ENCODE data around the gene CFAP46. TPM values are rescaled to one million over a fixed set of nuclear protein-coding genes. Genes with fewer than 3 reads are reported as not detected.

Gene CFAP46
- total RNA-seq, 1 donor from 2014 or later = 15.4 TPM

DNA sequence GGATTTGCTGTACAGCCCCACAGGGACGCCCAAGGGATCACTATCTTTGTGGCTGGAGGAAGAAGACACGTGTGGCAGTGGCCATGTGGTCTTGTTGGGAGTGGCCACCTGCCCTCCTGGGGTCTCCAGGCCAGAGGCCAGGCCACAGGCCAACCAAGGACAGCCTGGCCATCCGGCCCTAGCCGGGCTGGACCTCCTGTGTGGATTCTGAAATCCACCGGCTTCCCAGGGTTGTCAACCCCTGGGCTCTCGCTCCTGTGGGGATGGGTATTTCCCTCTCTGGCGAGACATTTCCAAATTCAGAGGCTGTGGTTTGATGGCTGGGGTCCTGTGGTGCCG is 31.5 kb upstream of the CFAP46 start:
- H3K36me3 Mint-ChIP-seq (ENCODE audit: insufficient read depth) = no peaks in the 10 kb centered on the region
- no peaks in the 10 kb centered on the region for H3K9me3 Mint-ChIP-seq (ENCODE audit: low read depth)
- TF ChIP-seq CTCF (IDR thresholded peaks at IDR 0.05; ENCODE audit: unreplicated experiment) = no peak
- H3K27ac Mint-ChIP-seq = no peak overlapping the region
- no peak overlapping the region for H3K4me3 Mint-ChIP-seq (ENCODE audit: low read depth)
- DNase-seq (ENCODE audit: low spot score, unreplicated experiment) = no peak
- H3K27me3 Mint-ChIP-seq = peaks cover 41% of the 10 kb centered on the region
- no peaks in the 10 kb centered on the region for H3K4me1 Mint-ChIP-seq (ENCODE audit: low read depth)

DNA sequence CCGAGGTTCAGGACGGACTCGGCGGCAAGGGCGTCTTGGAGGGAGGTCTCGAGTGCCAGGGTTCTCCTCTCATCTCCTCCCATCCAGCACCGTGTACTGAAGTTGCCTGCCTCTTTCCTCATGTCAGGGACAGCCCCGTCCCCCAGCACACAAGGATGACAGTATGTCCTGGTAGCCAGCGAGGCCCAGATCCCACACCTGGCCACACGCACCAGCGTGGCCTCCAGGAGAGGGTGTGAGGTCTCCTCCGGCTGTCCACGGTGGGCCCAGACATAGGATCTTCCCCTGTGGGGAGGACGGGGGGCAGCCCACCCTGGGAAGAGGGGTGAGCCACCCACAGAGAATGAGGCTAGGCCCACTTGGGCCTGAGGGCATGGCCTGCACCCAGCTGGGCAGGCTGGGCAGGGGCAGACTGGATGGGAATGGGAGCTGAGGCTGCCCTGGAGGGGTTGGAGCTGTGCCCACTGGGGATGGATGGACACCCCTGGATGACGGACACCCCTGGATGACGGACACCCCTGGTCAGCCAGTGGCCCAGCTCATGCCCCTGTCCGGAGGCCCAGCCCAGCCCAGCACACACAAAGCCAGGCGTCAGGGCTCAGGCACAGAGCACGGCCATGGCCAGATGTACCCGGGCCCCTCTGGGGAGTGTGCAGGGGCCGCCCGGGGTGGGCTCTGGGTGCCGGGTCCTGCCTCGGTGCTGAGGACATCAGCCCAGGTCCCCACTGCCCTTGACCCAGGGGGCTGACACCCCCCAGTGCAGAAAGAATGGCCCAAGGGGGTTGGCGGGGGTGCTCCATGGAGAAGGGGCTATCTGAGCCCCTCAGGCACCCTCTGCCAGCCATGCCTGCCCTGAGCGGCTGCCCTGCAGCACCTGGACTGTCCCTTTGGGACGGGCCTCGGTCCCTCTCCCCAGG is 30.9 kb upstream of the CFAP46 start:
- Mint-ChIP-seq H3K9me3 (ENCODE audit: low read depth) (no peaks in the 10 kb centered on the region), H3K4me1 (ENCODE audit: low read depth) (no peaks in the 10 kb centered on the region), H3K27ac (no peak overlapping the region), H3K27me3 (peaks cover 40% of the 10 kb centered on the region), H3K36me3 (ENCODE audit: insufficient read depth) (no peaks in the 10 kb centered on the region), H3K4me3 (ENCODE audit: low read depth) (no peak overlapping the region)
- TF ChIP-seq CTCF (IDR thresholded peaks at IDR 0.05; ENCODE audit: unreplicated experiment) = no peak
- DNase-seq (ENCODE audit: low spot score, unreplicated experiment) = no peak

GRCh38 chr10:132972149-132972985 is 30.0 kb upstream of the CFAP46 start:
- Mint-ChIP-seq H3K36me3 (ENCODE audit: insufficient read depth) (no peaks in the 10 kb centered on the region), H3K4me1 (ENCODE audit: low read depth) (no peaks in the 10 kb centered on the region), H3K27me3 (peaks cover 36% of the 10 kb centered on the region), H3K27ac (no peak overlapping the region), H3K4me3 (ENCODE audit: low read depth) (no peak overlapping the region), H3K9me3 (ENCODE audit: low read depth) (no peaks in the 10 kb centered on the region)
- no peak for DNase-seq (ENCODE audit: low spot score, unreplicated experiment)
- TF ChIP-seq CTCF (IDR thresholded peaks at IDR 0.05; ENCODE audit: unreplicated experiment) = no peak

DNA sequence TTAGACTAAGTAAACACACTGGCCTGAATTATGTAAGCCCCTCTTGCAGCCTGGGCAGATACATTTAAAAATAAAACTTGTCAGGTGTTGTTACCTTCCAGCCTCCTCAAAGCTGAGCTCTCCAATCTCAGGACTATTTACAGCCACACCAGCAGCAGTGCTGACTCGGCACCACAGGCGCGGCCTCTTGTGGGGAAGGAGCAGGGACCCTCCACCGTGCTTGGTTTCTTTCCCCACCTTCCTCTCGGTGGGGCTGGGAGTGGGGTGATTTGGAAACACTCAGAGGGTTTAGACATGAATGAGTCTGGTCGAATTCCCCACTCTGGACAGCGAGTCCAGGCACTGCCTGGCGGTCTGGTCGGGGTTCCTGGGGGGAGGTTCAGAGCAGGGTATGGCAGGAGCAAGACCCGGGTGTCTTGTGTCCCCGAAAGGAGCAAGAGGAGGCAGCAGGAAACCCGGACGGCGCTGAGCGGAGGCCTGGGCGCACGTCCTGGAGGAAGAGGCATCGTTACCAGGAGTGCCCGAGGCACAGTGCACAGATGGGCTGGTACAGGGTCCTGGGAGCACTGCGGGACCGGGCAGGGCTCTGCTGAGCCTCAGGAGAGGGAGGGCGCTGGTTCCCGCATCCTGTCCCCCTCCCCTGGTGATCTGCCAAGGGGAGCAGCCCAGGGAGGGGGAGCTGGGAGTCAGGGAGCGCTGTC is 29.2 kb upstream of the CFAP46 start:
- Mint-ChIP-seq H3K9me3 (ENCODE audit: low read depth) (no peaks in the 10 kb centered on the region), H3K36me3 (ENCODE audit: insufficient read depth) (no peaks in the 10 kb centered on the region), H3K27ac (no peak overlapping the region), H3K4me3 (ENCODE audit: low read depth) (no peak overlapping the region), H3K27me3 (peaks cover 38% of the 10 kb centered on the region), H3K4me1 (ENCODE audit: low read depth) (no peaks in the 10 kb centered on the region)
- DNase-seq (ENCODE audit: low spot score, unreplicated experiment) = no peak
- TF ChIP-seq CTCF (IDR thresholded peaks at IDR 0.05; ENCODE audit: unreplicated experiment) = no peak
